HepG2 (cell line): ENCODE results near the gene CYB5A. TPM values are rescaled to one million over a fixed set of nuclear protein-coding genes. Genes with fewer than 3 reads are reported as not detected.
A peak's percentile ranks its signal among the peaks of the same experiment; 100 is the strongest.

Experiments
- ATAC-seq: fragments of 200-7000 bp; cut with Tn5 transposase; 3 replicates; pipeline ENCODE4 v1.9.1; 2020; ENCODE audit warnings: mild to moderate bottlenecking, moderate library complexity
- BruUV-seq: library from RNA; stranded (reverse); fragments of 400-500 nt; replicated peaks from 2 replicates; lab custom pipeline; 2021; lab: Mats Ljungman, UMichigan
- CTCF ChIA-PET: fragments of 300-600 bp; formaldehyde crosslinking; extraction: SDS; loops from one replicate; lab custom pipeline; 2021; ENCODE audit warnings: low total read pairs, inconsistent platforms, low intra/inter-chr PET ratio; lab: Yijun Ruan, JAX
- POLR2A ChIA-PET: fragments of 350-600 bp; sonication (Branson Sonifier 250); formaldehyde crosslinking; loops from one replicate; lab custom pipeline; 2020; ENCODE audit warnings: antibody characterized with exemption, inconsistent platforms; lab: Yijun Ruan, JAX
- DNase-seq: peaks from one replicate; pipeline ENCODE4 v3.0.0-alpha.2; 2015; ENCODE audit warnings: low spot score
- FAIRE-seq: peaks from 3 replicates; lab custom pipeline; 2011; peaks lifted over from hg19 to GRCh38; lab: Jason Lieb, UNC
- H2AFZ ChIP-seq: one replicate; pipeline ENCODE4 v1.6.1; 2011; ENCODE audit warnings: low read length, inconsistent platforms
- H3K27ac ChIP-seq: fragments of 300-600 bp; 3 replicates; pipeline ENCODE4 v1.8.0; 2011; ENCODE audit warnings: mixed run types, mild to moderate bottlenecking, mixed read lengths, low read length, inconsistent platforms; ENCODE audit not compliant: insufficient read depth; ENCODE audit errors: extremely low read length
- H3K27me3 ChIP-seq, 2 experiments: fragments of 200-600 bp in 1 of 2; 2 replicates in 1 of 2; 3 replicates in 1 of 2; pipeline versions ENCODE4 v1.6.0 to v1.8.0; 2011; ENCODE audit warnings: low read length in 2 of 2, mild to moderate bottlenecking in 2 of 2, moderate library complexity in 2 of 2, inconsistent platforms in 1 of 2; ENCODE audit not compliant: insufficient read depth in 2 of 2, control insufficient read depth in 1 of 2
- H3K36me3 ChIP-seq, 2 experiments: fragments of 200-600 bp in 1 of 2; replicated peaks in 1 of 2; 2 replicates in 1 of 2; 3 replicates in 1 of 2; pipeline versions ENCODE4 v1.5.1 to v1.8.0; 2011; ENCODE audit warnings: low read length in 2 of 2, inconsistent platforms in 1 of 2; ENCODE audit not compliant: insufficient read depth in 2 of 2, control insufficient read depth in 1 of 2
- H3K4me1 ChIP-seq: 2 replicates; pipeline ENCODE4 v1.5.1; 2012; ENCODE audit warnings: low read length, inconsistent platforms; ENCODE audit not compliant: insufficient read depth
- H3K4me2 ChIP-seq: 2 replicates; pipeline ENCODE4 v1.6.0; 2011; ENCODE audit warnings: low read depth, low read length, inconsistent platforms
- H3K4me3 ChIP-seq, 3 experiments: fragments of 200-600 bp in 1 of 3; sonication (generic), shearing (Covaris generic) in 1 of 3; replicated peaks in 1 of 3; 2 replicates each; pipeline ENCODE4 v1.5.1; 2011 to 2016; ENCODE audit warnings: low read length in 3 of 3, inconsistent platforms in 2 of 3, low read depth in 2 of 3, mild to moderate bottlenecking in 2 of 3, control low read depth in 1 of 3, mixed read lengths in 1 of 3; ENCODE audit not compliant: insufficient read depth in 1 of 3
- H3K79me2 ChIP-seq: one replicate; pipeline ENCODE4 v1.6.1; 2011; ENCODE audit warnings: low read length, inconsistent platforms; ENCODE audit not compliant: insufficient read depth
- H3K9ac ChIP-seq: 2 replicates; pipeline ENCODE4 v1.6.0; 2011; ENCODE audit warnings: mild to moderate bottlenecking, low read depth, low read length, inconsistent platforms; ENCODE audit not compliant: insufficient read depth
- H3K9me3 ChIP-seq: 2 replicates; pipeline ENCODE4 v1.5.1; 2012; ENCODE audit warnings: mild to moderate bottlenecking, low read length
- H4K20me1 ChIP-seq: 2 replicates; pipeline ENCODE4 v1.6.0; 2011; ENCODE audit warnings: inconsistent platforms, mild to moderate bottlenecking, low read length, moderate library complexity; ENCODE audit not compliant: insufficient read depth
- ELF1 ChIP-seq: sonication (generic); formaldehyde crosslinking; IDR thresholded peaks from 2 replicates; pipeline ENCODE4 v1.4.0; 2020; ENCODE audit warnings: missing genetic modification reagents
- HNRNPK ChIP-seq: fragments of 200-400 bp; formaldehyde crosslinking; IDR thresholded peaks from 2 replicates; pipeline ENCODE4 v1.6.1; 2018; ENCODE audit warnings: low read length, low read depth, moderate library complexity, mild to moderate bottlenecking; ENCODE audit not compliant: poor library complexity, severe bottlenecking
- KLF12 ChIP-seq: sonication (generic); formaldehyde crosslinking; IDR thresholded peaks from 2 replicates; pipeline ENCODE4 v1.4.0; 2020; ENCODE audit warnings: missing genetic modification reagents, borderline replicate concordance
- MATR3 ChIP-seq: sonication (generic); formaldehyde crosslinking; IDR thresholded peaks from 2 replicates; pipeline ENCODE4 v1.4.0; 2020; ENCODE audit warnings: missing genetic modification reagents
- SETDB1 ChIP-seq: sonication (generic); formaldehyde crosslinking; IDR thresholded peaks from 2 replicates; pipeline ENCODE4 v1.5.1; 2020; ENCODE audit warnings: missing genetic modification reagents, mild to moderate bottlenecking, borderline replicate concordance
- TCF7L2 ChIP-seq: IDR thresholded peaks from 2 replicates; pipeline ENCODE4 v1.6.1; 2011; ENCODE audit warnings: mild to moderate bottlenecking, low read depth, low read length, moderate library complexity
- WGBS: methylation state at CpG from one replicate; pipeline ENCODE4 v1.1.6; 2017; ENCODE audit warnings: low lambda C conversion rate; 5-methylcytosine and 5-hydroxymethylcytosine counted together
- in situ Hi-C: cut with HindIII; loops from 2 replicates; pipeline ENCODE4 v1.10.0; 2017; ENCODE audit warnings: low pct_unique_long_range_greater_than_20kb; ENCODE audit not compliant: extremely low pct_ligation_motif_present
- intact Hi-C: fragments of 100-400 bp; cut with micrococcal nuclease; formaldehyde crosslinking; loops from one replicate; pipeline ENCODE4 v1.10.0; 2022; ENCODE audit not compliant: unreplicated experiment
- polyA plus RNA-seq, 8 experiments: library from polyadenylated mRNA; depleted of rRNA in 3 of 8; stranded (reverse) in 7 of 8; unstranded in 1 of 8; fragments of >200 nt; fragmentation: Illumina TruSeq in 4 of 8; extraction: Trizol in 4 of 8; gene quantifications; 2 replicates each; pipeline versions ENCODE4 v1.2.1 to v1.2.3, GENCODE V29; 2011 to 2016; ENCODE audit warnings: low read depth in 4 of 8, missing spikeins in 1 of 8, mixed read lengths in 1 of 8; ENCODE audit not compliant: insufficient read depth in 1 of 8
- total RNA-seq, 5 experiments: library from RNA; depleted of rRNA; stranded (reverse); fragments of >200 nt; fragmentation: Illumina TruSeq; extraction: Trizol; gene quantifications; 2 replicates each; pipeline ENCODE4 v1.2.3, GENCODE V29; 2016; ENCODE audit warnings: low read depth in 1 of 5
- TF ChIP-seq, protein P1 (sequence below): IDR thresholded peaks from 2 replicates; pipeline ENCODE4 v1.6.1; 2016; ENCODE audit warnings: mild to moderate bottlenecking, missing biosample characterization, missing genetic modification reagents
- TF ChIP-seq, protein P2 (sequence below): sonication (generic); formaldehyde crosslinking; IDR thresholded peaks from 2 replicates; pipeline ENCODE4 v1.4.0; 2020; ENCODE audit warnings: mild to moderate bottlenecking, missing genetic modification reagents, borderline replicate concordance

The CYB5A gene
- total and polyA plus RNA-seq, 2 of the 13 experiments (the other 11 are each of a cell fraction or from before 2014, with no cell fraction given): 215 to 356 TPM

DNA sequence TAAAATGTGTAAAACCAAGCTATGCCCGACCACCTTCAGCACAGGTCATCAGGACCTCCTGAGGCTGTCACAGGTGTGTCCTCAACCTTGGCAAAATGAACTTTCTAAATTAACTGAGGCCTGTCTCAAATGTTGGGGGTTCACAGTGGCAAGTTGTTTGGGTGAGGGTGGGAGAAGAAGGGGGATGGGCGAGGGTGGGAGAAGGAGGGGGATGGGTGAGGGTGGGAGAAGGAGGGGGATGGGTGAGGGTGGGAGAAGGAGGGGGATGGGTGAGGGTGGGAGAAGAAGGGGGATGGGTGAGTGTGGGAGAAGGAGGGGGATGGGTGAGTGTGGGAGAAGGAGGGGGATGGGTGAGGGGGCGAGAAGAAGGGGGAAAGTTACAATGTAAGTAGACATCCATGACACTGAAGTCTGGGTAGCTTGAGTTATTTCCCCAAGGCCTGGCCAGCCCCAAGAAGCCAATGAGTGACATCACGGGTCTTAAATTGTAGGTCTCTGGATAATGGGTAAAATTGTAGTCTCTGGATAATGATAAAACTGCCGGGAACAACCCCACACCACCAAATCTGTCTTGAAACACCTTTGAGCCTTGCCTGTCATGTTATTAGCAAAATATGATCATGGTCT is 87.1 kb downstream of the CYB5A start:
- no peaks in the 10 kb centered on the region for H3K9me3 ChIP-seq
- TF ChIP-seq MATR3 (CRISPR knock-in tag) (no peak), TCF7L2 (no peak), HNRNPK (peak; percentile 90), ELF1 (CRISPR knock-in tag) (no peak), KLF12 (no peak), SETDB1 (CRISPR knock-in tag) (no peak)
- TF ChIP-seq, protein P1, sequence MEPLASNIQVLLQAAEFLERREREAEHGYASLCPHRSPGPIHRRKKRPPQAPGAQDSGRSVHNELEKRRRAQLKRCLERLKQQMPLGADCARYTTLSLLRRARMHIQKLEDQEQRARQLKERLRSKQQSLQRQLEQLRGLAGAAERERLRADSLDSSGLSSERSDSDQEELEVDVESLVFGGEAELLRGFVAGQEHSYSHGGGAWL (CRISPR knock-in tag): no peak
- TF ChIP-seq, protein P2, sequence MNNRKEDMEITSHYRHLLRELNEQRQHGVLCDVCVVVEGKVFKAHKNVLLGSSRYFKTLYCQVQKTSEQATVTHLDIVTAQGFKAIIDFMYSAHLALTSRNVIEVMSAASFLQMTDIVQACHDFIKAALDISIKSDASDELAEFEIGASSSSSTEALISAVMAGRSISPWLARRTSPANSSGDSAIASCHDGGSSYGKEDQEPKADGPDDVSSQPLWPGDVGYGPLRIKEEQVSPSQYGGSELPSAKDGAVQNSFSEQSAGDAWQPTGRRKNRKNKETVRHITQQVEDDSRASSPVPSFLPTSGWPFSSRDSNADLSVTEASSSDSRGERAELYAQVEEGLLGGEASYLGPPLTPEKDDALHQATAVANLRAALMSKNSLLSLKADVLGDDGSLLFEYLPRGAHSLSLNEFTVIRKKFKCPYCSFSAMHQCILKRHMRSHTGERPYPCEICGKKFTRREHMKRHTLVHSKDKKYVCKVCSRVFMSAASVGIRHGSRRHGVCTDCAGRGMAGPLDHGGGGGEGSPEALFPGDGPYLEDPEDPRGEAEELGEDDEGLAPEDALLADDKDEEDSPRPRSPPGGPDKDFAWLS (CRISPR knock-in tag): no peak
- in situ Hi-C loops: no loop called here
- BruUV-seq: no TSS peak
- no peaks in the 10 kb centered on the region for H3K36me3 ChIP-seq
- ChIA-PET CTCF (no interaction called here), POLR2A (no interaction called here)
- H3K27ac ChIP-seq: no peak overlapping the region
- H3K79me2 ChIP-seq: no peaks in the 10 kb centered on the region
- H3K4me3 ChIP-seq: no peak overlapping the region
- H4K20me1 ChIP-seq: no peaks in the 10 kb centered on the region
- no peak overlapping the region for H3K9ac ChIP-seq
- H3K4me2 ChIP-seq: no peak overlapping the region
- intact Hi-C loops: no loop called here
- ATAC-seq (no peak), FAIRE-seq (no peak), DNase-seq (no peak)
- peaks cover 45% of the 10 kb centered on the region for H3K4me1 ChIP-seq
- H3K27me3 ChIP-seq: no peaks in the 10 kb centered on the region
- WGBS: 46% methylated on average over 5 of the region's 5 CpGs
- no peak overlapping the region for H2AFZ ChIP-seq
